ENCODE measurements around the gene ALDH6A1.

Gene ALDH6A1

GRCh38 chr14:74019408-74020137, 64.7 kb downstream of the ALDH6A1 start:
- TF ChIP-seq ZNF501 (tag by site-specific recombination; IDR thresholded peaks at IDR 0.05) (no peak), BCL11B (tag by site-specific recombination; IDR thresholded peaks at IDR 0.05; ENCODE audit: low read depth) (no peak), HIC1 (tag by site-specific recombination; IDR thresholded peaks at IDR 0.05) (peak; percentile 84; the same call in 1 of the 2 replicates), ZNF621 (tag by site-specific recombination; IDR thresholded peaks at IDR 0.05) (no peak), ZBTB1 (tag by site-specific recombination; IDR thresholded peaks at IDR 0.05) (no peak), ZNF791 (tag by site-specific recombination; IDR thresholded peaks at IDR 0.05) (no peak), ZXDB (tag by site-specific recombination; IDR thresholded peaks at IDR 0.05) (0 out of 2 replicates have a peak, but pooled peaks have one; percentile 7), ZNF518A (tag by site-specific recombination; conservative IDR thresholded peaks at IDR 0.05; ENCODE audit: low read depth) (no peak), ZBTB8A (tag by site-specific recombination; IDR thresholded peaks at IDR 0.05) (no peak), ZBTB11 (tag by site-specific recombination; conservative IDR thresholded peaks at IDR 0.05; ENCODE audit: low read depth) (no peak), OSR2 (tag by site-specific recombination; IDR thresholded peaks at IDR 0.05) (no peak), HOXD13 (CRISPR knock-in tag; IDR thresholded peaks at IDR 0.05; ENCODE audit: borderline replicate concordance) (no peak), ZNF433 (tag by site-specific recombination; IDR thresholded peaks at IDR 0.05; ENCODE audit: low read depth) (no peak)
- H3K4me1 ChIP-seq (ENCODE audit: control insufficient read depth, insufficient read depth, low read length): 0 out of 2 replicates have a peak, but pooled peaks cover 2% of the 10 kb centered on the region
- ChIA-PET POLR2A (interaction anchor here (1.2 kb wide), 1 partner anchor 168 kb away, joined by 3 read pairs; the partner anchor contains the start of gene PTGR2), CTCF (no interaction called here)
- H3K9me3 ChIP-seq (ENCODE audit: control insufficient read depth, insufficient read depth, low read depth, low read length): no peaks in the 10 kb centered on the region
- peaks cover 0 to 4% of the 10 kb centered on the region in 2 experiments; a peak in 1 of 3 replicates for H3K36me3 ChIP-seq (ENCODE audit: control insufficient read depth in 2 of 2, insufficient read depth in 1 of 2, low read length in 2 of 2)
- peak overlapping the region; percentile 85; the same call in 1 of the 2 replicates for H3K27ac ChIP-seq (ENCODE audit: extremely low read depth, low read depth, low read length)
- peak overlapping the region; percentile 93 for H3K4me3 ChIP-seq (ENCODE audit: low read depth, low read length)

Measured in HEK293 (cell line).